Measurements from ENCODE around the gene SPG11.

DNA sequence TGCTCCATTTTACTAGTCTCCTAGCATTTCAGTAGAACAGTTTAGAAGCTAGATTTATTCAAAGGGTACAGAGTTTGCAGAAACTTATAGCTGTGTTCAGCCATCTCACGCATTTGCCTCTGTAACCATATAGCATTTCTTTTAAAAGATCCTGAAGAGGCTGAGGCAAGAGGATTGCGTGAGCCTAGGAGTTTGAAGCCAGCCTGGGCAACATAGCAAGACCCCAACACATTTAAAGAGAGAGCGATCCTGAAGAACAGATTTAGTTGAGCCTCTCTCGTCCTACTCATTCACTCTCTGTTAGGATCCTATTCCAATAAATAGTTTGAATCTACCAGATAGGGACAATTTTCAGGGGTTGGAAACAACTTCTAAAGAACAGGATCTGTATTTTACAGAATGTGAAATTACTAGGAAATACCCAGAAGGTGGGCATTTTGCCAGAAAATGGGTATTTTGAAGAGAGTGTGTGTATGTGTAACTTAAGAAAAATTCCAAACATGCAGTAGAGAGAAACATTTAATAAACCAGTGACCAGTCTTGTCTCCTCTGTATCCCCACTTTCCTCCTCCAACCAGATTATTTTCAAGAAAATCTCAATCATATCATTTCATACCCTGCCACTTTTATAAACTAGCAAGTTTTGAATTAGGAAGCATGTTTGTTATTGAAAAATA, 122.0 kb downstream of the SPG11 start:
- TF ChIP-seq EZH2 (IDR thresholded peaks at IDR 0.05) (no peak), POLR2AphosphoS5 (IDR thresholded peaks at IDR 0.05; ENCODE audit: borderline replicate concordance, low read depth, low read length) (no peak), FOXP2 (optimal IDR thresholded peaks at IDR 0.05; ENCODE audit: control extremely low read depth, extremely low read length, insufficient read depth) (no peak)

Data from SK-N-MC (cell line).